Loucy (cell line): ENCODE results near the gene SCN5A.

Experiments
- CTCF ChIP-seq: fragments of 200-600 bp; sonication (generic); conservative IDR thresholded peaks from 2 replicates; pipeline ENCODE4 v1.5.1; 2014; ENCODE audit warnings: mild to moderate bottlenecking, antibody characterized with exemption, low read length
- EZH2phosphoT487 ChIP-seq: fragments of 200-600 bp; IDR thresholded peaks from 2 replicates; pipeline ENCODE4 v1.6.1; 2018; ENCODE audit warnings: antibody characterized with exemption, mild to moderate bottlenecking, moderate library complexity, borderline replicate concordance

GRCh38 chr3:38555926-38556325 lies 93.6 kb downstream of the SCN5A start:
- TF ChIP-seq CTCF (no peak), EZH2phosphoT487 (no peak)
